DOHH2 (cell line): ENCODE results near the gene ATP8B3.

Experiments
- H3F3A ChIP-seq: fragments of 200-600 bp; sonication (generic), shearing (Covaris generic); 2 replicates; pipeline ENCODE4 v1.6.0; 2016; ENCODE audit warnings: antibody characterized with exemption, mild to moderate bottlenecking; ENCODE audit not compliant: control insufficient read depth, insufficient read depth
- H3K27ac ChIP-seq: fragments of 200-600 bp; sonication (generic); 2 replicates; pipeline ENCODE4 v1.5.1; 2014; ENCODE audit warnings: low read depth, mild to moderate bottlenecking, low read length, moderate library complexity
- H3K27me3 ChIP-seq: fragments of 200-600 bp; sonication (generic); 2 replicates; pipeline ENCODE4 v1.6.1; 2014; ENCODE audit warnings: mild to moderate bottlenecking, low read length, mixed read lengths; ENCODE audit not compliant: control insufficient read depth
- H3K36me3 ChIP-seq: fragments of 200-600 bp; sonication (generic); 2 replicates; pipeline ENCODE4 v1.6.1; 2014; ENCODE audit warnings: mild to moderate bottlenecking, low read length, moderate library complexity, mixed read lengths; ENCODE audit not compliant: control insufficient read depth
- H3K4me1 ChIP-seq: fragments of 200-600 bp; sonication (generic); 2 replicates; pipeline ENCODE4 v1.6.1; 2014; ENCODE audit warnings: mild to moderate bottlenecking, low read length, mixed read lengths; ENCODE audit not compliant: control insufficient read depth
- H3K4me2 ChIP-seq: fragments of 200-600 bp; sonication (generic); 2 replicates; pipeline ENCODE4 v1.6.0; 2014; ENCODE audit warnings: mild to moderate bottlenecking, low read length, moderate library complexity
- H3K4me3 ChIP-seq: fragments of 200-600 bp; sonication (generic); 2 replicates; pipeline ENCODE4 v1.5.1; 2014; ENCODE audit warnings: mild to moderate bottlenecking, low read length, mixed read lengths
- H3K79me2 ChIP-seq: fragments of 200-600 bp; sonication (generic); 2 replicates; pipeline ENCODE4 v1.6.1; 2014; ENCODE audit warnings: mild to moderate bottlenecking, low read length, mixed read lengths; ENCODE audit not compliant: control insufficient read depth
- H3K9me2 ChIP-seq: fragments of 200-600 bp; sonication (generic); replicated peaks from 2 replicates; pipeline ENCODE4 v1.6.1; 2014; ENCODE audit warnings: mild to moderate bottlenecking, low read length, mixed read lengths; ENCODE audit not compliant: control insufficient read depth
- H3K9me3 ChIP-seq: fragments of 200-600 bp; sonication (generic); 2 replicates; pipeline ENCODE4 v1.6.1; 2014; ENCODE audit warnings: antibody characterized with exemption, low read length, mixed read lengths; ENCODE audit not compliant: control insufficient read depth, insufficient read depth
- H4K20me1 ChIP-seq: fragments of 200-600 bp; sonication (generic); 2 replicates; pipeline ENCODE4 v1.6.0; 2014; ENCODE audit warnings: low read depth, mild to moderate bottlenecking, antibody characterized with exemption, low read length, moderate library complexity; ENCODE audit not compliant: control insufficient read depth, insufficient read depth
- CTCF ChIP-seq: fragments of 200-600 bp; sonication (generic); IDR thresholded peaks from one replicate; pipeline ENCODE4 v1.5.1; 2014; ENCODE audit warnings: antibody characterized with exemption, mild to moderate bottlenecking, low read depth, low read length; ENCODE audit not compliant: poor library complexity, severe bottlenecking
- EZH2phosphoT487 ChIP-seq: fragments of 200-600 bp; sonication (generic); IDR thresholded peaks from 2 replicates; pipeline ENCODE4 v1.6.1; 2017; ENCODE audit warnings: borderline replicate concordance, mild to moderate bottlenecking, antibody characterized with exemption, low read length, moderate library complexity, mixed read lengths

The ATP8B3 gene

GRCh38 chr19:1739960-1740629 is 72.0 kb downstream of the ATP8B3 start:
- Histone ChIP-seq H3K36me3 (no peaks in the 10 kb centered on the region), H3F3A (no peaks in the 10 kb centered on the region), H3K27ac (no peak overlapping the region), H3K9me2 (no peaks in the 10 kb centered on the region), H3K9me3 (no peaks in the 10 kb centered on the region), H3K4me2 (no peak overlapping the region), H3K4me3 (no peak overlapping the region), H4K20me1 (no peaks in the 10 kb centered on the region), H3K4me1 (no peaks in the 10 kb centered on the region), H3K79me2 (no peaks in the 10 kb centered on the region), H3K27me3 (peaks cover 2% of the 10 kb centered on the region)
- TF ChIP-seq EZH2phosphoT487 (no peak), CTCF (no peak)

DNA sequence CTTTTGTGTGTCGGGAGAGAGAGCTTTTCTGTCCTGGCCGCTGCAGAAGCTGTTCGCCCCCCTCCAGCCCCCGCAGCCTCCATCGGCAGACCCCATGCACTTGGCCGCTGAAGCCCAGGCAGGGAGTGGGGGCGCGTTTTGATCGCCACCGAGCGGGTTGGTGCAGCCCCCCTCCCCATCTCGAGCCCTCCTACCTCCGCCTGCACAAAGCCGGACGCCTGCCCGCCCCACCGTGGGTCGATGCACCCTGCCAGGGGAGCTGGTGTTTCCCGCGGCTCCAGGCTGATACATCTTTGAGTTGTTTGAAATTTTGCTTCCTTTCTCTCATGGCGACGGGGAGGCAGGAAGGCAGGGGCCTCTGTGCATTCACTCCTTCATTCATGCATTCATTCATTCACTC is 75.1 kb downstream of the ATP8B3 start:
- Histone ChIP-seq H3K36me3 (no peaks in the 10 kb centered on the region), H3K4me3 (no peak overlapping the region), H3K9me2 (no peaks in the 10 kb centered on the region), H3K4me1 (no peaks in the 10 kb centered on the region), H3K27ac (no peak overlapping the region), H3K79me2 (no peaks in the 10 kb centered on the region), H3K4me2 (no peak overlapping the region), H3F3A (no peaks in the 10 kb centered on the region), H3K9me3 (no peaks in the 10 kb centered on the region), H3K27me3 (no peaks in the 10 kb centered on the region), H4K20me1 (no peaks in the 10 kb centered on the region)
- TF ChIP-seq CTCF (no peak), EZH2phosphoT487 (no peak)

- H3K4me1 ChIP-seq = no peaks in the 10 kb centered on the region
- H4K20me1 ChIP-seq = no peaks in the 10 kb centered on the region
- H3K79me2 ChIP-seq = no peaks in the 10 kb centered on the region
- TF ChIP-seq CTCF = no peak
- no peak for TF ChIP-seq EZH2phosphoT487
- H3K9me2 ChIP-seq = no peaks in the 10 kb centered on the region
- H3K27me3 ChIP-seq = no peaks in the 10 kb centered on the region
- H3K36me3 ChIP-seq = no peaks in the 10 kb centered on the region
- no peak overlapping the region for H3K4me2 ChIP-seq
- no peak overlapping the region for H3K4me3 ChIP-seq
- H3F3A ChIP-seq = no peaks in the 10 kb centered on the region
- H3K27ac ChIP-seq = no peak overlapping the region
- H3K9me3 ChIP-seq = no peaks in the 10 kb centered on the region
These were observed 75.8 kb downstream of the ATP8B3 start for GRCh38 chr19:1736280-1736679.
